NCI-H345 (cell line): ENCODE results near the gene DLEC1.
A peak's percentile ranks its signal among the peaks of the same experiment; 100 is the strongest.

ENCODE experiments used
- DNase-seq: peaks from one replicate; lab custom pipeline; 2025; lab: John Stamatoyannopoulos, UW

DLEC1 gene

DNA sequence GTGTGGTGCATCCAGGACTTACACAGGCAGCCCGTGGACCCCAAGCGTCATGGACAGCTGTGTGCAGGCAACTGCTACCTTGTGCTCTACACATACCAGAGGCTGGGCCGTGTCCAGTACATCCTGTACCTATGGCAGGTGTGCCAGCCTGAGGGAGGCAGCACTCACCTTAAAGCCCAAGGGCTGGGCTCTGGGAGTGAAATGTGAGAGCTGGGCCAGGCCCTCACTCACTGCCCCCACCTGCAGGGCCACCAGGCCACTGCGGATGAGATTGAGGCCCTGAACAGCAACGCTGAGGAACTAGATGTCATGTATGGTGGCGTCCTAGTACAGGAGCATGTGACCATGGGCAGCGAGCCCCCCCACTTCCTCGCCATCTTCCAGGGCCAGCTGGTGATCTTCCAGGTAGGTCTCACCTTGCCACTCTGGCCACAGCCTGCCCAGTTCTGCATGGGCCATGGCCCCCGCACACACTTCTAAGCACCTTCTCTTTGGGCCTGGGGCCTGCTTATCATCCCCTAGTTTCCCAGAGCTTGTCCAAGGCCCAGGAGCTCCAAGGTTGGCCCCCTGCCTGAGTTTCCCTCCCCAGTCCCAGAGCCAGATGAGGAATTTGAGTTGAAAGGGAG, 37.4 kb upstream of the DLEC1 start:
- no peak for DNase-seq

- DNase-seq = no peak
These were observed 36.6 kb upstream of the DLEC1 start for GRCh38 chr3:38002291-38002876.

DNA sequence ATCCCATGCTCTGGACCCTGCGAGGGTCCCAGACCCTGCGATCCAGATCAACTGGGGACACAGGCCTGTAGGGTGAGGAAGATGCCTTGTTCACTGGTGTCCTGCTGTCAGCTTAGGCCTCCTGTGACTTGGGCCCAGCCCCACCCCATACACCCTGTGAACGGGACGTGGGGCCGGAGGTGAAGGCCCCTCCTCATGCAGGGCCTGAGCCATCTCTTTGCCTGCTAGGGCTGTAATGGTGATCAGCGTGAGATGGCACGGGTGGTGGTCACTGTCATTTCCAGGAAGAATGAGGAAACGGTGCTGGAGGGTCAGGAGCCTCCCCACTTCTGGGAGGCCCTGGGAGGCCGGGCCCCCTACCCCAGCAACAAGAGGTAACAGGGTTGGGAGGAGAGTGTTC, 36.1 kb upstream of the DLEC1 start:
- DNase-seq = no peak

DNA sequence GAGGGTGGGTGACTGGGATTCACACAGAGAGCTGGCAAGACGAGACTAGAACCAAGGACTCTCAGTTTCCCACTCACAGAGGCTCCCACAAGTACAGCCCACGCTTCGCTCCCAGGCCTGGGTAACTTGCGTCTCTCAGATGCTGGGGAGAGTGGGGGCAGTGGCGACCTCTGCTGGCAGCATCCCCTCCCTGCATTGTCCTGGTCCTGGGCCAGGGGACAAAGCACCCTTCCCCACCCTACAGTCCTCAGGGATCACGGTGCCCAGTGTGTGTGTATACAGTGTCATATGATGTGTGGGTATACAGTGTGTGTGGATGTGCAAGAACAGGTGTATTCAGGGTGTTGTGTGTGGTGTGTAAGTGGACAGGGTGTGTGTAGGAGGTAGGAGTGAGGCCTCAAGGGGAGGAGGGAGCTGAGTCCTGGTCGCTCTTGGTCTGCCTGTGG, 35.6 kb upstream of the DLEC1 start:
- peak; percentile 7 for DNase-seq

DNA sequence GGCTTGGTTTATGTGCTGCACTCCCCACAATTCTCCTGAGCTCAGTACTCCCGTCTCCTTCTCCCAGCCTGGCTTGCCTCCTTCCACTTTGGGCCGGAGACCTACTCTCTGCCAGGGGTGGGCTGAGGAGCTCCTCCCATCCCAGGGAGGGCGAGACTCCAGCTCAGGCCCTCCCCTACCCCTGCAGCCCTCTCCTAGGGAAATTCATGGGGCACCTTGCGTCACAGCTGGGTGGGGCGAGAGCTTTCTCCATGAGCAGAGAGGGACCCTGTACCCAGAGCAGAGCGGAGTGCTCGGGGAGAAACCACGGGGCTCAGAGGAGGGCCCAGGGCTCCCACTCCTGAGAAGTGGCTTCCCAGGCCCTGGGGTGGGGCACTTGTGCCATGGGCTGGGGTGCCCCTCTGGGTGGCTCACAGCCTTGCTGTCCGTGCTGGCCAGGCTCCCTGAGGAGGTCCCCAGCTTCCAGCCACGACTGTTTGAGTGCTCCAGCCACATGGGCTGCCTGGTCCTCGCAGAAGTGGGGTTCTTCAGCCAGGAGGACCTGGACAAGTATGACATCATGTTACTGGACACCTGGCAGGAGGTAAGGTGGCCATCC, 35.1 kb upstream of the DLEC1 start:
- no peak for DNase-seq

GRCh38 chr3:38004415-38005075, 34.5 kb upstream of the DLEC1 start:
- DNase-seq = peak; percentile 5

DNA sequence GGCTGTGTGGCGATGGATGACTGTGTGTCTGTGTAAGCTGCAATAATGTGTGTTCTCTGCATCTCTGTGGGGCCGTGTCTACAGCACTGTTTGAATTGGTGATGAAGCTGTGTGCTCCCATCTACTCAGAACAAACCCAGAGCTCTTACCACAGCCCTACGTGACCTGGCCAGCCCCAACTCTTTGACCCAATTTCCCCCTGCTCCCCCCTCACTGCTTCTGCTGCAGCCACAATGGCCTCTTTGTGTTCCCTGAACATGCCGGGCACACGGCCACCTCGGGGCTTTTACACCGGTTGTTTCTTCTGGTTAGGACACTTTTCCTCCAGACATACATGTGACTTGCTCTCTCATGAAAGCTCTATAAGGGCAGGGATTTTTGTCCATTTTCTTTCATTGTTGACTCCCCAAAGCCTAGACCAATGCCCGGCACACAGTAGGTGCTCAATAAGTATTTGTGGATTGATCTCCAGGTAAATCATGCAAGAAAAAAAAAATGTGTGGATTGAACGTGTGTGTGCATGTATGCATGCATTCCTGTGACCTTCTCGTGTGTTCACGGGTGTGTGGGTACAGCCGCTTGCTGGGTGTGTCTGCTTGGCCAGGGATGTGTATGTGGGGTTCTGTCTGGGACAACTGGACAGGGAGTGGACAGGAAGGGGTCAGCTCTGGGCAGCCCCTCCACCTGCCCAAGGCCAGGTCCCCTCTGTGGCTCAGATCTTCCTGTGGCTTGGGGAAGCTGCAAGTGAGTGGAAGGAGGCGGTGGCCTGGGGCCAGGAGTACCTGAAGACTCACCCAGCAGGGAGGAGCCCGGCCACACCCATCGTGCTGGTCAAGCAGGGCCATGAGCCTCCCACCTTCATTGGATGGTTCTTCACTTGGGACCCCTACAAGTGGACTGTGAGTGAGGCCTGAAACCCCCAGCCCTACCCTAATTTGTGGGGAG, 33.7 kb upstream of the DLEC1 start:
- DNase-seq = no peak

DNA sequence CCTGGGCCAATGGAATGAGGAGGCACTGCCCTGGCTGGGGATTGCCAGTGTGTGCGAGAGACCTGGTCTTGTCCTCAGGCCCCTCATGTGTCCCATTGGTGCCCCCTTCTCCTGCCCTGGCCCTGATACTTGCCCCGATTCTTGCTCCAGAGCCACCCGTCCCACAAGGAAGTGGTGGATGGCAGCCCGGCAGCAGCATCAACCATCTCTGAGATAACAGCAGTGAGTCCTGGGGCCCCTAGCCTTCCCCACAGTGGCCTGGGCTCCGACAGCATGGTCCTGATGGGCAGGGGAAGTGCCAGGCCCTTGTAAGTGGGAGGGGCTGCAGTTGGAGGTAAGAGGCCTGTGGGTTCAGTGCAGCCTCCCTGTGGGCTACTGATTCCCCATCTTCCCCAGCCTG, 33.0 kb upstream of the DLEC1 start:
- DNase-seq = no peak

GRCh38 chr3:38006445-38006995, 32.5 kb upstream of the DLEC1 start:
- DNase-seq = no peak

- no peak for DNase-seq
These were observed 31.3 kb upstream of the DLEC1 start for GRCh38 chr3:38007754-38008090.

- no peak for DNase-seq
These were observed 30.8 kb upstream of the DLEC1 start for GRCh38 chr3:38008191-38008701.

GRCh38 chr3:38008971-38009580, 29.9 kb upstream of the DLEC1 start:
- no peak for DNase-seq

DNA sequence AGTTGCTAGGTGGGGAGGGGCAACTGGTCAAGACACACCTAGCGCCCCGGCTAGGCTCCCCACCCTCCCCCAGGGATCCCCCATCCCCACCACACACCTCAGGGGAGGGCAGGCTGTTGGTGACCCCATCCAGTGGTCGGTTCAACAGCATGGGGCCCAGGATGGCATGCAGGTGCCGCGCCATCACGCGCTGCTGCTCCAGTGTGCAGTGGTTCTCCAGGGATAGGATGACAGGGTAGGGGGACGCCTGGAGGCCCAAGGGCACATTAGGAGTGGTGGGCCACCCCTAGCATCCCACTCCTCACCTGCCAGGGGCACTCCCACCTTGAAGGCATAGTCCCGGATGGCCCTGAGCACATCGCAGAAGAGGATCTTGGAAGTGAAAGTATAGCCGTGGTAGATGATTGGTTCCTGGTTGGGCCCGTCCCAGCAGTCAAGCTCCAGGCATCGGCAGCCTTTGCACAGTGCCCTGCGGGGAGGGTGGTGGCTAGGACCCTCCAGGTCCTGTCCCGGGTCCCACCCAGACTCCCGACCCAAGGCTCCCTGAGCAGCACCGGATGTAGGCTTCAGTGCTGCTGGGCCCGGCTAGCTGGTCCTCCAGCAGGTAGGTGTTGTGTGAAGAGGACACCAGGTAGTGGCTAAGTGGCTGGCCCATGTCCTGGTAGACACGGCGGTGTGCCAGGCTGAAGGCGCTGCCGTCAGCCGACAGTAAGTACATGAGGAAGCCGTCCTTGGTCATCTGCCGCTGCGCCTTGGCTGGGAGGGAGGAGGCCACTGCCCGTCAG, 29.0 kb upstream of the DLEC1 start:
- no peak for DNase-seq

GRCh38 chr3:38011111-38011510, 27.9 kb upstream of the DLEC1 start:
- DNase-seq = no peak

- DNase-seq = no peak
These were observed 23.5 kb upstream of the DLEC1 start for GRCh38 chr3:38015485-38015884.

- DNase-seq = no peak
These were observed 23.0 kb upstream of the DLEC1 start for GRCh38 chr3:38015984-38016383.

- DNase-seq = no peak
These were observed 22.6 kb upstream of the DLEC1 start for GRCh38 chr3:38016410-38016809.

- DNase-seq = no peak
These were observed 22.1 kb upstream of the DLEC1 start for GRCh38 chr3:38016847-38017444.

GRCh38 chr3:38017445-38018295, 21.3 kb upstream of the DLEC1 start:
- DNase-seq = peak; percentile 6
